DOHH2 (cell line): ENCODE data around the gene AGO4.
"Not testable (repeated sequence)": the region's sequence is repeated elsewhere in the genome, so short reads cannot be mapped to it uniquely, and the experiment has no call there.

Source experiments
- H3F3A ChIP-seq: fragments of 200-600 bp; sonication (generic), shearing (Covaris generic); 2 replicates; pipeline ENCODE4 v1.6.0; 2016; ENCODE audit warnings: antibody characterized with exemption, mild to moderate bottlenecking; ENCODE audit not compliant: control insufficient read depth, insufficient read depth
- H3K27ac ChIP-seq: fragments of 200-600 bp; sonication (generic); 2 replicates; pipeline ENCODE4 v1.5.1; 2014; ENCODE audit warnings: low read depth, mild to moderate bottlenecking, low read length, moderate library complexity
- H3K27me3 ChIP-seq: fragments of 200-600 bp; sonication (generic); 2 replicates; pipeline ENCODE4 v1.6.1; 2014; ENCODE audit warnings: mild to moderate bottlenecking, low read length, mixed read lengths; ENCODE audit not compliant: control insufficient read depth
- H3K36me3 ChIP-seq: fragments of 200-600 bp; sonication (generic); 2 replicates; pipeline ENCODE4 v1.6.1; 2014; ENCODE audit warnings: mild to moderate bottlenecking, low read length, moderate library complexity, mixed read lengths; ENCODE audit not compliant: control insufficient read depth
- H3K4me1 ChIP-seq: fragments of 200-600 bp; sonication (generic); 2 replicates; pipeline ENCODE4 v1.6.1; 2014; ENCODE audit warnings: mild to moderate bottlenecking, low read length, mixed read lengths; ENCODE audit not compliant: control insufficient read depth
- H3K4me2 ChIP-seq: fragments of 200-600 bp; sonication (generic); 2 replicates; pipeline ENCODE4 v1.6.0; 2014; ENCODE audit warnings: mild to moderate bottlenecking, low read length, moderate library complexity
- H3K4me3 ChIP-seq: fragments of 200-600 bp; sonication (generic); 2 replicates; pipeline ENCODE4 v1.5.1; 2014; ENCODE audit warnings: mild to moderate bottlenecking, low read length, mixed read lengths
- H3K79me2 ChIP-seq: fragments of 200-600 bp; sonication (generic); 2 replicates; pipeline ENCODE4 v1.6.1; 2014; ENCODE audit warnings: mild to moderate bottlenecking, low read length, mixed read lengths; ENCODE audit not compliant: control insufficient read depth
- H3K9me2 ChIP-seq: fragments of 200-600 bp; sonication (generic); replicated peaks from 2 replicates; pipeline ENCODE4 v1.6.1; 2014; ENCODE audit warnings: mild to moderate bottlenecking, low read length, mixed read lengths; ENCODE audit not compliant: control insufficient read depth
- H3K9me3 ChIP-seq: fragments of 200-600 bp; sonication (generic); 2 replicates; pipeline ENCODE4 v1.6.1; 2014; ENCODE audit warnings: antibody characterized with exemption, low read length, mixed read lengths; ENCODE audit not compliant: control insufficient read depth, insufficient read depth
- H4K20me1 ChIP-seq: fragments of 200-600 bp; sonication (generic); 2 replicates; pipeline ENCODE4 v1.6.0; 2014; ENCODE audit warnings: low read depth, mild to moderate bottlenecking, antibody characterized with exemption, low read length, moderate library complexity; ENCODE audit not compliant: control insufficient read depth, insufficient read depth
- CTCF ChIP-seq: fragments of 200-600 bp; sonication (generic); IDR thresholded peaks from one replicate; pipeline ENCODE4 v1.5.1; 2014; ENCODE audit warnings: antibody characterized with exemption, mild to moderate bottlenecking, low read depth, low read length; ENCODE audit not compliant: poor library complexity, severe bottlenecking
- EZH2phosphoT487 ChIP-seq: fragments of 200-600 bp; sonication (generic); IDR thresholded peaks from 2 replicates; pipeline ENCODE4 v1.6.1; 2017; ENCODE audit warnings: borderline replicate concordance, mild to moderate bottlenecking, antibody characterized with exemption, low read length, moderate library complexity, mixed read lengths

The AGO4 gene

GRCh38 chr1:35870651-35871309 is 63.0 kb downstream of the AGO4 start:
- TF ChIP-seq EZH2phosphoT487 (no peak), CTCF (no peak)

GRCh38 chr1:35873243-35873750 is 65.5 kb downstream of the AGO4 start:
- Histone ChIP-seq H3F3A (no peaks in the 10 kb centered on the region), H3K27ac (no peak overlapping the region), H3K4me1 (no peaks in the 10 kb centered on the region), H3K4me3 (no peak overlapping the region), H4K20me1 (no peaks in the 10 kb centered on the region), H3K9me2 (no peaks in the 10 kb centered on the region), H3K36me3 (no peaks in the 10 kb centered on the region), H3K27me3 (no peaks in the 10 kb centered on the region), H3K79me2 (no peaks in the 10 kb centered on the region), H3K4me2 (no peak overlapping the region), H3K9me3 (no peaks in the 10 kb centered on the region)
- TF ChIP-seq EZH2phosphoT487 (no peak), CTCF (no peak)

More at GRCh38 chr1:35870651-35871309, 63.0 kb downstream of the AGO4 start:
- Histone ChIP-seq H3K9me3 (no peaks in the 10 kb centered on the region), H3K4me2 (no peak overlapping the region), H3K27ac (no peak overlapping the region), H3K27me3 (no peaks in the 10 kb centered on the region), H3K4me1 (no peaks in the 10 kb centered on the region), H3K79me2 (no peaks in the 10 kb centered on the region), H3K4me3 (no peak overlapping the region), H3K9me2 (no peaks in the 10 kb centered on the region), H3K36me3 (no peaks in the 10 kb centered on the region), H4K20me1 (no peaks in the 10 kb centered on the region), H3F3A (no peaks in the 10 kb centered on the region)

- not testable (repeated sequence) for H3K36me3 ChIP-seq, H3K79me2 ChIP-seq, H3K27me3 ChIP-seq, H3F3A ChIP-seq, H3K4me1 ChIP-seq, H3K4me2 ChIP-seq, H3K9me3 ChIP-seq, H3K27ac ChIP-seq, H3K4me3 ChIP-seq, H4K20me1 ChIP-seq, H3K9me2 ChIP-seq
Observed at GRCh38 chr1:35874115-35874514, 66.3 kb downstream of the AGO4 start.

GRCh38 chr1:35876988-35877387 is 69.2 kb downstream of the AGO4 start:
- no peaks in the 10 kb centered on the region for H3K79me2 ChIP-seq
- H3K27me3 ChIP-seq = 0 out of 2 replicates have a peak, but pooled peaks cover 3% of the 10 kb centered on the region
- no peak for TF ChIP-seq CTCF
- TF ChIP-seq EZH2phosphoT487 = no peak
- H3K4me1 ChIP-seq = no peaks in the 10 kb centered on the region
- H3K27ac ChIP-seq = no peak overlapping the region
- no peak overlapping the region for H3K4me2 ChIP-seq
- H3F3A ChIP-seq = no peaks in the 10 kb centered on the region
- H3K36me3 ChIP-seq = no peaks in the 10 kb centered on the region
- H4K20me1 ChIP-seq = no peaks in the 10 kb centered on the region
- H3K9me3 ChIP-seq = no peaks in the 10 kb centered on the region
- H3K9me2 ChIP-seq = no peaks in the 10 kb centered on the region
- no peak overlapping the region for H3K4me3 ChIP-seq
